Measurements from ENCODE around the gene ABHD5. TPM values are rescaled to one million over a fixed set of nuclear protein-coding genes. Genes with fewer than 3 reads are reported as not detected.

ABHD5 gene
- total RNA-seq, 1 experiment from 2014 or later, result 9.9 TPM

DNA sequence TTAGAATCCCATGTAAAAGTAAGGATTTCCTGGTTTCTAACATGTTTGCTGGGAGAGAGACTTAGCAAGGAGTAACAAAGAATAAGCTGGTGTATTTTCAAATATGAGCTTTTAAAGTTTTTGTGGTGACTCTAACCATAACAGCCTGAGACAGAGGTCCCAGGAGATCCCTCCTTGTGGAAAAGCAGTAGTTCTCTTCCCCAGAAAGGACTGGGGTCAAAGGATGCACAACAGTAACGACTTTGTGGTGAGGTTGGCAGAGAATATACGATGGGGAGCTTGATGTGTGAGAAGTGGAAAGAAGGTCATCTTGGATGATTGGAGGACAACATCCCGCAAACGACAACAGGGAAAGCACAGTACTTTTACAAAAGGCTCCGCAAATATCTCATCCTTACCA is 38.2 kb downstream of the ABHD5 start:
- intact Hi-C loops (cut with micrococcal nuclease; ENCODE audit: unreplicated experiment), result no loop called here
- POLR2A ChIA-PET (ENCODE audit: low non-redundant PET), result no interaction called here
- Histone ChIP-seq H3K36me3 (ENCODE audit: insufficient read depth, low read length, poor library complexity, severe bottlenecking) (no peaks in the 10 kb centered on the region), H3K27ac (ENCODE audit: low read depth, low read length, poor library complexity, severe bottlenecking) (no peak overlapping the region), H3K4me1 (ENCODE audit: insufficient read depth, low read length, poor library complexity, severe bottlenecking) (no peaks in the 10 kb centered on the region), H3K9me3 (ENCODE audit: low read depth, low read length, poor library complexity, severe bottlenecking) (no peaks in the 10 kb centered on the region), H3K4me3 (ENCODE audit: low read depth, low read length, poor library complexity, severe bottlenecking) (no peak overlapping the region), H3K27me3 (replicated peaks; ENCODE audit: insufficient read depth, low read depth, low read length, poor library complexity) (no peaks in the 10 kb centered on the region)
- TF ChIP-seq EZH2 (IDR thresholded peaks at IDR 0.05; ENCODE audit: borderline replicate concordance, low read depth, low read length, poor library complexity, severe bottlenecking) (no peak), CTCF (conservative IDR thresholded peaks at IDR 0.05; ENCODE audit: low read depth, low read length) (no peak)
- CTCF ChIA-PET, result no interaction called here
- no TSS peak for BruUV-seq (replicated peaks)
- DNase-seq (ENCODE audit: low spot score), result no peak

- H3K27ac ChIP-seq (ENCODE audit: low read depth, low read length, poor library complexity, severe bottlenecking), result no peak overlapping the region
- no peaks in the 10 kb centered on the region for H3K27me3 ChIP-seq (replicated peaks; ENCODE audit: insufficient read depth, low read depth, low read length, poor library complexity)
- H3K4me1 ChIP-seq (ENCODE audit: insufficient read depth, low read length, poor library complexity, severe bottlenecking), result no peaks in the 10 kb centered on the region
- H3K36me3 ChIP-seq (ENCODE audit: insufficient read depth, low read length, poor library complexity, severe bottlenecking), result no peaks in the 10 kb centered on the region
- ChIA-PET CTCF (no interaction called here), POLR2A (ENCODE audit: low non-redundant PET) (no interaction called here)
- intact Hi-C loops (cut with micrococcal nuclease; ENCODE audit: unreplicated experiment), result no loop called here
- DNase-seq (ENCODE audit: low spot score), result no peak
- no TSS peak for BruUV-seq (replicated peaks)
- H3K9me3 ChIP-seq (ENCODE audit: low read depth, low read length, poor library complexity, severe bottlenecking), result no peaks in the 10 kb centered on the region
- H3K4me3 ChIP-seq (ENCODE audit: low read depth, low read length, poor library complexity, severe bottlenecking), result no peak overlapping the region
- TF ChIP-seq CTCF (conservative IDR thresholded peaks at IDR 0.05; ENCODE audit: low read depth, low read length), result no peak
- no peak for TF ChIP-seq EZH2 (IDR thresholded peaks at IDR 0.05; ENCODE audit: borderline replicate concordance, low read depth, low read length, poor library complexity, severe bottlenecking)
Measured at GRCh38 chr3:43729707-43730414, 39.1 kb downstream of the ABHD5 start.

GRCh38 chr3:43732747-43733425 is 42.1 kb downstream of the ABHD5 start:
- no peaks in the 10 kb centered on the region for H3K36me3 ChIP-seq (ENCODE audit: insufficient read depth, low read length, poor library complexity, severe bottlenecking)
- CTCF ChIA-PET, result no interaction called here
- H3K9me3 ChIP-seq (ENCODE audit: low read depth, low read length, poor library complexity, severe bottlenecking), result no peaks in the 10 kb centered on the region
- POLR2A ChIA-PET (ENCODE audit: low non-redundant PET), result no interaction called here
- no peak for TF ChIP-seq EZH2 (IDR thresholded peaks at IDR 0.05; ENCODE audit: borderline replicate concordance, low read depth, low read length, poor library complexity, severe bottlenecking)
- no peak for TF ChIP-seq CTCF (conservative IDR thresholded peaks at IDR 0.05; ENCODE audit: low read depth, low read length)
- intact Hi-C loops (cut with micrococcal nuclease; ENCODE audit: unreplicated experiment), result no loop called here
- no TSS peak for BruUV-seq (replicated peaks)
- no peak overlapping the region for H3K4me3 ChIP-seq (ENCODE audit: low read depth, low read length, poor library complexity, severe bottlenecking)
- no peaks in the 10 kb centered on the region for H3K27me3 ChIP-seq (replicated peaks; ENCODE audit: insufficient read depth, low read depth, low read length, poor library complexity)
- no peak overlapping the region for H3K27ac ChIP-seq (ENCODE audit: low read depth, low read length, poor library complexity, severe bottlenecking)
- DNase-seq (ENCODE audit: low spot score), result no peak
- no peaks in the 10 kb centered on the region for H3K4me1 ChIP-seq (ENCODE audit: insufficient read depth, low read length, poor library complexity, severe bottlenecking)
